OCI-LY1 (cell line): ENCODE measurements around the gene LRRFIP2.

Source experiments
- CTCF ChIP-seq: fragments of 200-600 bp; sonication (generic), shearing (Covaris generic); IDR thresholded peaks from 2 replicates; pipeline ENCODE4 v1.5.1; 2017; ENCODE audit warnings: mild to moderate bottlenecking, antibody characterized with exemption, low read length, moderate library complexity, mixed read lengths
- EZH2 ChIP-seq: fragments of 200-600 bp; sonication (generic), shearing (Covaris generic); IDR thresholded peaks from 2 replicates; pipeline ENCODE4 v1.8.0; 2017; ENCODE audit warnings: borderline replicate concordance, mixed run types, mild to moderate bottlenecking, antibody characterized with exemption, low read length, moderate library complexity, mixed read lengths

GRCh38 chr3:37162501-37163245 lies 11.7 kb downstream of the LRRFIP2 start:
- no peak for TF ChIP-seq CTCF
- no peak for TF ChIP-seq EZH2
